GM21737 (cell line): ENCODE results near the gene CLSTN1.

Experiments
- ATAC-seq: cut with Tn5 transposase; IDR thresholded peaks from one replicate; pipeline ENCODE4 v1.9.1; 2021; ENCODE audit warnings: mild to moderate bottlenecking, moderate library complexity; ENCODE audit not compliant: unreplicated experiment

The CLSTN1 gene

DNA sequence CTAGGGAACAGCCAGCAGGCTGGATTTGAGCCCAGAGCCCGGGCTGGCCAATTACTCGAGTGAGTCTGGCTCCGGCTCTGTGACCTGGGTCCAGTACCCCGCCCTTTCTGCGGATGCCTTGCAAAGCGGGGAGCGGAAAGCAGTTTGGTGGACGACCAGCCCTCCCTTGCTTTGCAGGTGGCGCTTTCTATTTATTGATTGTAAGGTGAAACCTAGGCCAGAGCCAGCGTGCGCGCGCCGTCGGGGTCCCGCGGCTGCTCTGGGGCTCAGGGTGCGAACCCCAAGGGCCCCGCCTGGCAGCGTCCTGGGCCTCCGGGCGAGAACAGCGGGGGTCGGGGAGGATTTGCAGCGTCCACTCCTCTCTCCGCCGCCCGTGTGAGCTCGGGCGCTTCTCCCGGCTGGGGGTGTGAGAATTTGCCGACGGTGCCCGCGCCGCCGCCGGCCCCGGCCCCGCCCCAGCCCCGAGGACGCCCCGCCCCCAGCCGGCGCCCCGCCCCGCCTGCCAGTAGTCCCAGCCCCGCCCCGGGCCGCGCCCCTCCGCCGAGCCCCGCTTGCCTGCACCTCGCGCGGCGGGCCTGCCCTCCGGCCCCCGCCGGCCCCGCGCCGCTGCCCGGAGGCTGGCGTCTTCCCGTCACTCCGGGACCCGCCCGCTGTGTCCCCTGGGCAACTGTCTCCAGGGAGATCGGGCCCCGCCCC lies 134.6 kb downstream of the CLSTN1 start:
- ATAC-seq = peak; percentile 50

DNA sequence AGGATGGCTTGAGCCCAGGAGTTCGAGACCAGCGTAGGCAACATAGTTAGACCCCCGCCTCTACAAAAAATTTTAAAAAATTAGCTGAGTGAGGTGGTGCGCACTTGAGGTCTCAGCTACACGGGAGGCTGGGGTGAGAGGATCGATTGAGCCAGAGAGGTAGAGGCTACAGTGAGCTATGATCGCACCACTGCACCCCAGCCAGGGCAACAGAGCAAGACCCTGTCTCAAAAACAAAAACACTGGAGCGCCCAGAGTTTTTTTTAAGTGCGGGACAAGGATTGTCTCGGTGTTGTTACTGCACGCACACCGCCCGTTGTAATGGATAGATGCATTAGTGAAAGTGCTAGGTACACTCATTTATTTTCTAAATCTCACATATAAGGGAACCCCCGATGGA lies 135.2 kb downstream of the CLSTN1 start:
- ATAC-seq = no peak

DNA sequence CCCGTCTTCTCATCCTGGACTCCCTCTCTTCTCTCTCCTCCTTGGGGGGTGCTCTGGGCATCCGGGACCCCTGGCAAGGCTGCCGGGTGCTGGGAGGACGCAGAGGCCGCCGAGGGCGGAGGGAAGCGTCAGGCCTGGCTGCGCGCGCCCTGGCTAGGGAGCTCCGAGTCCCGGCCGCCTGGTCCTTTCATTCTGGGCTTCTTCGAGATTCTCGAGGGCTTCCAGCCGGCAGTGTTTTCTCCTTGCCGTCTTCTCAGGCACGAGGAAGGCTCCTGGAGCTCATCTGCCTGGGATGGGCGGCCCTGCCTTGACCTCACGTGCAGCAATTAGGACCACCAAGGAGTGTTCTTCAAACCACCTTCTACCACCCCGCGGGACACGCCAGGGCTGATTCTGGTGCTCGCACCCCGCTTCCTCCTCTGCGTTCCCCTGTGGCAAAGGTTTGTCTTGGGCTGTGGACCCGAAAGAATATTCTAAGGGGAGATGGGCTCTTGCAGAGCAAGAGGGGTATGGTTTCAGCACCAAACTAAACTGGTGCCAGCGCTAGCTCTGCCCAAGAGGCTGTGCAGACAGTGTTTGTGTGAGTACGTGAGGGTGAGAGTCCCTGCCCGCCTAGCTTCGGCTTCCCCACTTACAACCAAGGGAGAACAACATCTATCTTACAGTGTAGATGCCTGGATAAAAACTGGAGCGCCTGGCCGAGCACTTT lies 135.7 kb downstream of the CLSTN1 start:
- ATAC-seq = no peak

DNA sequence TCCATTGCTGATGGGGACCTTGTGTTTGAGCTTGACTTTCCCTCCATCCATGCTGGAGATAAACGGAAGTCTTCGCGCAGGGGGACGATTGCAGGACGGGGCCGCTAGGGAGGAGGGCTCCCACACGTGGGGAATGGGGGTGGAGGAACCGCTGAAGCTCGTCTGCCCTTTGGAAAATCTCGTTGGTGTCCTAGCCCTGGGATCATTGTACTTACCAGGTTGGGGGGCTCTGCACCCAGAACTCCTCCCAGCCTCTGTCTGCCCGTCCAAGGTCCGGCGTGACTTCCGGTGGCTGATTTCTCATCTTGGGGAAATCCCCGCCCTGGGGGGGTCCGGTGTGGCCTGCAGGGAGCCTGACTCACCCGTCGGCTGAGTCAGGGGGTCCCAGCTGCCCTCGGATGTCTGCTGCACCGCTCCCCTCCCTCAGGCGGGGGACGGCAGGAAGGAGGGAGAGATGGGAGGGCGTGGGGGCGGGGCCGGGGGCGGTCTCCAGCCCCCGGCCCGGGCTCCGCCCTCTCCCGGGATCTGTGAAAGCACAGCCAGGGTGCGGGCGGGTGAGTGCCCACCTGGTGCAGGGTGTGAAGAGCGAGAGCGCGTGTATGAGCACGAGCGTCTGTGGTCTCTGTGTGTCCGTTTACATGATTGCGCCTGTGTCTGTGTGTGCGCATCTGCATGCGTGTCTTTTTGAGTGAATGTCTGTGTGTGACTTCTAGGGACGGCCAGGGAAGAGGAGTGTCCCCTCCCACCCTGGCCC lies 136.5 kb downstream of the CLSTN1 start:
- ATAC-seq = peak; percentile 31

DNA sequence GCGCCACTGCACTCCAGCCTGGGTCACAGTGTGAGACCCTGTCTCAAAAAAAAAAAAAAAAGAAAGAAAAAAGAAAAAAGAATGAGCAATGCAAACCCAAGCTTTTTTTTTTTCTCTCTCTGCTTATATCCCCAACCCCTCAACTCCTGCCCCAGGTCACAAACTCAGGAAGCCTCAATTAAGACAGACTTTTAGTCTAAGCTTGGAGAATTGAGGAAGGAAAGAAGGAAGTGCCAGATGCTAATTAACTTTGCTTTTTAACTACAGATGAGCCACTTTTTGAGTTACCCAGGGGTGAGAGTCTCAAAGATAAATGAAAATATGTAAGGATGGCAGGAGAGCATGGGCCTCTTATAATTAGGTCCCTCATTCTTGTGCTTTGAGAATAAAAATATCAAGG lies 139.0 kb downstream of the CLSTN1 start:
- ATAC-seq = no peak

DNA sequence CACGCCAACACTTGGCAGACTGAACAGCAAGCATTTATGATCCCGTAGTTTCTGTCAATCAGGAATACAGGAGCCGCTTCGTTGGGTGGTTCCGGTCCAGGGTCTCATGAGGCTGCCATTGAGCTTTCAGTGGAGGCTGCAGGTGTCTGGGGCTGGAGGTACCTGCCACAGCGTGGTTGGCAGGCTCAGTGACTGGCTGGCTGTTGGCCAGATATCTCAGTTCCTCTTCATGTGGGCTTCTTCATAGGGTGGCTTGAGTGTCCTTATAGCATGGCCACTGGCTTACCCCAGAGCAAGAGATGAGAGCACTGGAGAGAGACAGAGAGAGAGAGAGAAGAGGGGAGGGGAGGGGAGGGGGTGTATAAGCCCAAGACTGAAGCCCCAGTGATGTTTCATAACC lies 142.9 kb downstream of the CLSTN1 start:
- ATAC-seq = no peak

DNA sequence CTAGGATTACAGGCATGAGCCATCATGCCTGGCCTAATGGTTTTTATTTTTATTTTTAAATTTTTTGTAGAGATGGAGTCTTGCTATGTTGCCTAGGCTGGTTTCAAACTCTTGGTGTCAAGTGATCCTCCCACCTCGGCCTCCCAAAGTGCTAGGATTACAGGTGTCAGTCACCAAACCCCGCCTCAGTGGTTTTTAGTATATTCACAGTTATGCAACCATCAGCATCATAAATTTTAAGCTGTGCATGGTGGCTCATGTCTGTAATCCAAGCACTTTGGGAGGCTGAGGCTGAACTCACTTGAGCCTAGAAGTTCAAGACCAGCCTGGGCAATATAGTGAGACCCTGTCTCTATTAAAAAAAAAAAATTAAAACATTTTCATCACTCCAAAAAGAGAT lies 143.7 kb downstream of the CLSTN1 start:
- no peak for ATAC-seq
